WERI-Rb-1 (cell line): Measurements from ENCODE around the gene DGKI.
"Not testable (repeated sequence)": the region's sequence is repeated elsewhere in the genome, so short reads cannot be mapped to it uniquely, and the experiment has no call there.

Experiments
- DNase-seq: peaks from one replicate; pipeline ENCODE4 v3.0.0-alpha.2; 2020
- H3K27ac ChIP-seq: fragments of 250-450 bp; sonication (Bioruptor Pico); 2 replicates; pipeline ENCODE4 v1.5.1; 2020; ENCODE audit warnings: mild to moderate bottlenecking, moderate library complexity
- H3K27me3 ChIP-seq: fragments of 250-450 bp; sonication (Bioruptor Pico); 2 replicates; pipeline ENCODE4 v1.5.1; 2021; ENCODE audit warnings: mild to moderate bottlenecking, low read depth, moderate library complexity; ENCODE audit not compliant: insufficient read depth, severe bottlenecking
- H3K36me3 ChIP-seq: fragments of 250-450 bp; sonication (Bioruptor Pico); 2 replicates; pipeline ENCODE4 v1.5.1; 2020; ENCODE audit warnings: mild to moderate bottlenecking, moderate library complexity
- H3K4me3 ChIP-seq: 2 replicates; pipeline ENCODE4 v1.5.1; 2011; ENCODE audit warnings: low read depth, mild to moderate bottlenecking, control low read depth, low read length
- H3K9me3 ChIP-seq: fragments of 250-450 bp; sonication (Bioruptor Pico); 2 replicates; pipeline ENCODE4 v1.5.1; 2021; ENCODE audit warnings: mild to moderate bottlenecking, moderate library complexity; ENCODE audit not compliant: severe bottlenecking
- CTCF ChIP-seq: IDR thresholded peaks from 2 replicates; pipeline ENCODE4 v1.5.1; 2011; ENCODE audit warnings: low read depth, mild to moderate bottlenecking, control low read depth, inconsistent platforms, low read length

Gene DGKI

GRCh38 chr7:137838706-137839315 lies 8.0 kb downstream of the DGKI start:
- TF ChIP-seq CTCF, result no peak
- Histone ChIP-seq H3K36me3 (no peaks in the 10 kb centered on the region), H3K27me3 (no peaks in the 10 kb centered on the region), H3K9me3 (no peaks in the 10 kb centered on the region), H3K27ac (no peak overlapping the region), H3K4me3 (no peak overlapping the region)
- peak; percentile 19 for DNase-seq

GRCh38 chr7:137836541-137836940 lies 10.2 kb downstream of the DGKI start:
- Histone ChIP-seq H3K27ac (no peak overlapping the region), H3K9me3 (peaks cover 12% of the 10 kb centered on the region), H3K27me3 (no peaks in the 10 kb centered on the region), H3K36me3 (no peaks in the 10 kb centered on the region), H3K4me3 (no peak overlapping the region)
- TF ChIP-seq CTCF, result no peak
- no peak for DNase-seq

GRCh38 chr7:137836113-137836509 lies 10.7 kb downstream of the DGKI start:
- no peak for DNase-seq
- H3K27ac ChIP-seq, result no peak overlapping the region
- H3K27me3 ChIP-seq, result no peaks in the 10 kb centered on the region
- TF ChIP-seq CTCF, result no peak
- H3K9me3 ChIP-seq, result peaks cover 12% of the 10 kb centered on the region
- no peak overlapping the region for H3K4me3 ChIP-seq
- H3K36me3 ChIP-seq, result no peaks in the 10 kb centered on the region

- no peak for DNase-seq
- Histone ChIP-seq H3K27ac (no peak overlapping the region), H3K9me3 (peaks cover 12% of the 10 kb centered on the region), H3K27me3 (no peaks in the 10 kb centered on the region), H3K4me3 (no peak overlapping the region), H3K36me3 (no peaks in the 10 kb centered on the region)
- no peak for TF ChIP-seq CTCF
These were observed 11.2 kb downstream of the DGKI start for GRCh38 chr7:137835486-137836112.

GRCh38 chr7:137834552-137834951 lies 12.2 kb downstream of the DGKI start:
- Histone ChIP-seq H3K9me3 (peaks cover 12% of the 10 kb centered on the region), H3K36me3 (no peaks in the 10 kb centered on the region), H3K27ac (no peak overlapping the region), H3K4me3 (no peak overlapping the region), H3K27me3 (no peaks in the 10 kb centered on the region)
- TF ChIP-seq CTCF, result no peak
- no peak for DNase-seq

GRCh38 chr7:137832990-137833389 lies 13.8 kb downstream of the DGKI start:
- H3K36me3 ChIP-seq, H3K27me3 ChIP-seq: not testable (repeated sequence)

More at GRCh38 chr7:137832990-137833389, 13.8 kb downstream of the DGKI start:
- H3K4me3 ChIP-seq, H3K27ac ChIP-seq, DNase-seq: not testable (repeated sequence)
- H3K9me3 ChIP-seq, result peaks cover 12% of the 10 kb centered on the region
